GM12875 (cell line): ENCODE results near the gene PSTPIP2.

Source experiments
- H3K4me3 ChIP-seq: one replicate; pipeline ENCODE4 v1.5.1; 2011; ENCODE audit warnings: low read depth, low read length, control low read depth
- TF ChIP-seq, protein P1 (sequence below): IDR thresholded peaks from 2 replicates; pipeline ENCODE4 v1.5.1; 2011; ENCODE audit warnings: low read depth, mild to moderate bottlenecking, control low read depth, inconsistent platforms, low read length, moderate library complexity, borderline replicate concordance; ENCODE audit not compliant: insufficient read depth

PSTPIP2 gene

GRCh38 chr18:45954070-45954934 lies 117.8 kb downstream of the PSTPIP2 start:
- TF ChIP-seq, protein P1, sequence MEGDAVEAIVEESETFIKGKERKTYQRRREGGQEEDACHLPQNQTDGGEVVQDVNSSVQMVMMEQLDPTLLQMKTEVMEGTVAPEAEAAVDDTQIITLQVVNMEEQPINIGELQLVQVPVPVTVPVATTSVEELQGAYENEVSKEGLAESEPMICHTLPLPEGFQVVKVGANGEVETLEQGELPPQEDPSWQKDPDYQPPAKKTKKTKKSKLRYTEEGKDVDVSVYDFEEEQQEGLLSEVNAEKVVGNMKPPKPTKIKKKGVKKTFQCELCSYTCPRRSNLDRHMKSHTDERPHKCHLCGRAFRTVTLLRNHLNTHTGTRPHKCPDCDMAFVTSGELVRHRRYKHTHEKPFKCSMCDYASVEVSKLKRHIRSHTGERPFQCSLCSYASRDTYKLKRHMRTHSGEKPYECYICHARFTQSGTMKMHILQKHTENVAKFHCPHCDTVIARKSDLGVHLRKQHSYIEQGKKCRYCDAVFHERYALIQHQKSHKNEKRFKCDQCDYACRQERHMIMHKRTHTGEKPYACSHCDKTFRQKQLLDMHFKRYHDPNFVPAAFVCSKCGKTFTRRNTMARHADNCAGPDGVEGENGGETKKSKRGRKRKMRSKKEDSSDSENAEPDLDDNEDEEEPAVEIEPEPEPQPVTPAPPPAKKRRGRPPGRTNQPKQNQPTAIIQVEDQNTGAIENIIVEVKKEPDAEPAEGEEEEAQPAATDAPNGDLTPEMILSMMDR: no peak
- no peak overlapping the region for H3K4me3 ChIP-seq

GRCh38 chr18:45951016-45951714 lies 120.9 kb downstream of the PSTPIP2 start:
- TF ChIP-seq, protein P1: no peak
- no peak overlapping the region for H3K4me3 ChIP-seq

GRCh38 chr18:45945669-45946068 lies 126.4 kb downstream of the PSTPIP2 start:
- no peak overlapping the region for H3K4me3 ChIP-seq
- TF ChIP-seq, protein P1: no peak

DNA sequence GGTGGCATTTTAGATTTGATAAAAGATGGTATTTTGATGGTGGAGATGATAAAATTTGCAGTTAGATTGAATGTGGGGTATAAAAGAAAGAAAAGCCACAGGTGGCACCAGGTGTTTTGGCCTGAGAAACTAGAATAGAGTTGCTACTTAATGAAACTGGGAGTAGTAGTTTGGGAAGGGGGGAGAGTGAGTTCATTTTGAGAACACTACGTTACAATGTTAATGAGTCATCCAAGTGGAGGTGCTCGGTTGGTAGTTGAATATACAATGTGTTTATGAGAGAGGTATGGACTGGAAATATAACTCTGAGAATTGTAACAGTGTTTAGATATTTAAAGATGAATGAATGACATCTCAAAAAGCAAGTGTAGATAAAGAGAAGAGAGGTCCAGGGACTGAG lies 131.3 kb downstream of the PSTPIP2 start:
- TF ChIP-seq, protein P1: no peak
- H3K4me3 ChIP-seq: no peak overlapping the region

- TF ChIP-seq, protein P1: no peak
- H3K4me3 ChIP-seq: no peak overlapping the region
Observed at GRCh38 chr18:45939236-45939635, 132.8 kb downstream of the PSTPIP2 start.

DNA sequence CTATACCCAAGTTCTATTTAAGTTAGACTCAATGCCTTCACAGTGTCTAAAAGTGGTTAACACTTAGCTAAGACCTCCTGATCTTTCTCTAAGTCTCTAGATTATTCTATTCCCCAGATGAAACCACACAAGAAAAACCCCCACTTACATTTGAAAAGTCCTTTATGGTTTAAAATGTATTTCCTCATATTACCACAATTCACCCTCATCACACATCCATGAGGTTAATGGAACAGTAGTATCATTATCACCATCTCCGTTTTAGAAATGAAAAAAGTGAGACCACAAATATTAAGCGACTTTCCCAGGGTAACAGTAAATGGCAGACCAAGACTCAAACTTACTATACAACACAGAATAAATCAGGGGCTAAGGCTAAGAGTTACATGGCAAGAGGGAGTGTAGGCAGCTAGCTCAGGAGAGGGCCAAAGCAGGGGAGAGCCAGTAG lies 133.5 kb downstream of the PSTPIP2 start:
- TF ChIP-seq, protein P1: no peak
- no peak overlapping the region for H3K4me3 ChIP-seq
